GM18907 (cell line): ENCODE data around the gene ZNG1C.
"Not testable (repeated sequence)": the region's sequence is repeated elsewhere in the genome, so short reads cannot be mapped to it uniquely, and the experiment has no call there.

Experiments
- ATAC-seq: cut with Tn5 transposase; IDR thresholded peaks from one replicate; pipeline ENCODE4 v1.9.1; 2021; ENCODE audit warnings: mild to moderate bottlenecking, moderate library complexity; ENCODE audit not compliant: unreplicated experiment

The ZNG1C gene

DNA sequence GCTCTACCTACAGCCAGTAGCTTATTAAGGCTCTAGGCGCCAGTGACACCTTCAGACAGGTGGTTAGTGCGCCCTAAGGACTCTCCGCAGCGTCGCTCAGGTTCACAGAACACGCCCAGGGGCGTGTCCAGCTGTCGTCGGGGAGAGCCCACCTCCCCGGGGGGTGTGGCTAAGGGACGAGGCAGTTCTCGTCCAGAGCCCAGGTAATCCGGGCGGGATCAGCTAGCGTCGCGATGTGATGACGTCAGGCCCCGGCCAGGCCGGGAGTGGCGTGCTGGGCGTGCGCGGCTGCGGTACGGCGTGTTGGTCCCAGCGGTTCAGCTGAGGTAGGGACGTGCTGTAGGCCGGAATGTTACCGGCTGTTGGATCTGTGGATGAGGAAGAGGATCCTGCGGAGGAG lies at the start of gene ZNG1C:
TSS of gene ZNG1C (plus strand) at position 301 of the 400 bp plus-strand sequence. CDS start at position 350, 49 bp downstream.
- ATAC-seq: not testable (repeated sequence)

DNA sequence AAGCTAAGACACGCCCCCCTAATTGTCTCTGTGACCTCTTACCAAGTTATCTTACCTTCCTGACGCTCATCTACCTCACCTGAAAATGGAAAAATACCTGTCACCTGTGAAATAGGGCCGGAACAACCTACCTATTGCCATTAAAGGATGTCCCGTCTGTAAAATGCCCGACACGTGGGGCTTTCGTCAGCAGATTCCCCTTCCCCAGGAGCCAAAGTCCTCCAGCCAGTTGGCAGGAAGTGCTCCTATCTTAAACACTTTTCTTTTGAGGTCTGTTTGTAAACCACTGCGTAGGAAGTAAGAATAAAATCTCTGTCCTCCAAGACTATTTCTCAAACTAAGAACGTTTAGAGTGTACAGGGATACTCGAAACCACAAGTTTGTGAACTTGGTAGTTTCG lies 654 bp downstream of the ZNG1C start:
- ATAC-seq: not testable (repeated sequence)

DNA sequence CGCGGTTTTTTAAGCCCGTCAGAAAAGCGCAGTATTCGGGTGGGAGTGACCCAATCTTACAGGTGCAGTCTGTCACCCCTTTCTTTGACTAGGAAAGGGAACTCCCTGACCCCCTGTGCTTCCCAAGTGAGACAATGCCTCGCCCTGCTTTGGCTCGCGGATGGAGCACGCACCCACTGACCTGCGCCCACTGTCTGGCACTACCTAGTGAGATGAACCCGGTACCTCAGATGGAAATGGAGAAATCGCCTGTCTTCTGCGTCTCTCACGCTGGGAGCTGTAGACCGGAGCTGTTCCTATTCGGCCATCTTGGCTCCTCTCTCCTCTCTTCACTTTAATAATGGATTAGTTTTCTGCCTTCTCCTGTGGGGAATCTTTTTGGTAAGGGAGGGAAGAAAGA lies 39.3 kb downstream of the ZNG1C start:
- ATAC-seq: not testable (repeated sequence)

DNA sequence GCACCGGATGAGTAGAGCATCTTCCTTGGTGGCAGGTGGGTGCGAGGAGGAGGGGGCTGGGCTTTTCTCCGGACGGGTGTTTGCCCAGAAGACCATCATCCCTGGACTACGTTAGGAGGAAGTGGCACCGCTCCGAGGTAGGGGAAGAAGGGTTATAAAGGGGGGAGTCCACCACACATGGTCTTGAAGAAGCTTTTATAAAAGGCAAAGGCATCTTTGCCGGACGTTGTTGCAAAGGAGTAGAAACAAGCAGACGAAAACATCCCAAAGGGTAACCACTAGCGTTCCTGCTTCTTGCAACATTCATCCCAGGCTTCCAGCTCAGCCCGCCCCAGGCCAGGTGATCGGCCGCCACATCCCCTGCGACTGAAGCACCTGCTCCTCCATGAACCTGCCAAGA lies 60.8 kb downstream of the ZNG1C start, which contains the start of gene FOXD4L3:
TSS of gene FOXD4L3 (plus strand) at position 301 of the 400 bp plus-strand sequence. CDS start at position 386, 85 bp downstream.
- ATAC-seq: not testable (repeated sequence)

DNA sequence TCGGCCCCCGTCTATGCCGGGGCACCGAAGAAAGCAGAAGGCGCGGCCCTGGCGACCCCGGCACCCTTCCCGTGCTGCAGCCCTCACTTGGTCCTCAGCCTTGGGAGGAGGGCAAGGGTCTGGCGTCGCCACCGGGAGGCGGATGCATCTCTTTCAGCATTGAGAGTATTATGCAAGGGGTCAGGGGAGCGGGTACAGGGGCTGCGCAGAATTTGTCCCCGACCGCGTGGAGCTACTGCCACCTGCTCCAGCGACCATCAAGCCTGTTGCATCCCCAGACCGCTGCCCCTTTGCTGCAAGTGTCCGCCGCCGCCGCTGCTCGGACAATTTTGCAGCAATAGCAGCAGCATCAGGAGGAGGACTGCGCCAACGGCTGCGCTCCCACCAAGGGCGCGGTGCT lies 62.0 kb downstream of the ZNG1C start:
- ATAC-seq: not testable (repeated sequence)

DNA sequence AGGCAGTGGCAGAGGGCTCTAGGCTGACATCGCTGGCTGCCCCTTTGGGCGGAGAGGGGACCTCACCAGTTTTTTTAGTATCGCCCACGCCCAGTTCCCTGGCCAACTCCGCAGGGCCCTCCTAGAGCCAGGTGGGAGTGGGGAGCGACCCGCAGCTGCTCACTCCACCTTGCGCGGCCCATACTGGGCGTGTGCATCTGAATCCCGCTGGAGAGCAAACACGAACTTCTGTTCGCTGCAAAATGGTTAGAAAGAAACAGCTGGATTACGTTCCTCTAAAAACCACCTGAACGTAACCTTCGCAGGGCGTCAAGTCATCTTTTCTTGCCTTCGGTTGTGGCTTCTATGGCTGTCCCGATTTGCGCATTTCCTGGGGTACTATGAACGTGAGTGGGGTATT lies 62.4 kb downstream of the ZNG1C start:
- not testable (repeated sequence) for ATAC-seq

DNA sequence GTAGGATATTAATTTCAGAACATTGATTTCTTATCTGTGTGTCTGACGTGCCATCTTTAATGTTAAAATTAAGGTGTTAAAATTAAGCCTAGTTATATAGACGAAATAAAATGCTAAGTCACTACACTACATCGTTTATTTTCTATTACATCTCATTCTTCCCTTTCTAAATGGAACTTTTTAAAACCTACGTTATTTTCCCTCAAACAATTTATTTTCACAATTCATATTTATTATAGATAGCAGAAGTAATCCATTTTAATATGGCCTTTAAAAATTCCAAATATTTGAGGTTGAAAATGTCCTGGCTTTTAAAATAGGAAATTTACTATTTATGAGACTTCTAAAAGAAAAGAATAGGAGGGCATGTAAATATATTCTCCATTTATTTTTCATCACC lies 63.0 kb downstream of the ZNG1C start:
- not testable (repeated sequence) for ATAC-seq

DNA sequence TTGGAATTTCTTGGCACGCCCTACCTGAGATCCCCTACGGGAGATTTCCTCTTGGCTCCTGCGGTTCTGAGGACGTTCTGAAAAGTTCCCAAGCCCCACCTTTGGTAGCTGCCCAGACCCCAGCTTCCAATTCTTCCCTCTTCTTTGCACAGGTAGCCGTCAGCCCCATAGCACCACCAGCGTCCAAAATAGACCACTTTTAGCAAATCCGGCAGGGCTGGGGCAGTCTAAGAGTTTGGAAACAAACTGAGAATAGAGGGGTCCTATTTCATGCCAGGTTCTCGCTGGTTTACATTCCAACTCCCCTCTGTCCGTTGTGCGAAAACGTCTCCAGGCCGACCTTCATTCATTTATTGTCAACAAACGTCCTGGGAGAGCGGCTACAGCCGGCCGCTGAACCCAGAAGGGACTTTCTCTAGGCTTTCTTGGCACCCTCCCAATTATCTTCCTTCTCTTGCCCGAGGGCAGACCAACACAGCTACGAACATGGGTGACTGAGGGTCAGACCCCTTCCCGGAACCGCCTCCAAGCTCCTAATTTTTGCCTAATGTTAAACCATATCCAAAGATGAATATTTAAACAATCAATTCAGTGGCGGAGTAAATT lies 64.0 kb downstream of the ZNG1C start:
- ATAC-seq: not testable (repeated sequence)

DNA sequence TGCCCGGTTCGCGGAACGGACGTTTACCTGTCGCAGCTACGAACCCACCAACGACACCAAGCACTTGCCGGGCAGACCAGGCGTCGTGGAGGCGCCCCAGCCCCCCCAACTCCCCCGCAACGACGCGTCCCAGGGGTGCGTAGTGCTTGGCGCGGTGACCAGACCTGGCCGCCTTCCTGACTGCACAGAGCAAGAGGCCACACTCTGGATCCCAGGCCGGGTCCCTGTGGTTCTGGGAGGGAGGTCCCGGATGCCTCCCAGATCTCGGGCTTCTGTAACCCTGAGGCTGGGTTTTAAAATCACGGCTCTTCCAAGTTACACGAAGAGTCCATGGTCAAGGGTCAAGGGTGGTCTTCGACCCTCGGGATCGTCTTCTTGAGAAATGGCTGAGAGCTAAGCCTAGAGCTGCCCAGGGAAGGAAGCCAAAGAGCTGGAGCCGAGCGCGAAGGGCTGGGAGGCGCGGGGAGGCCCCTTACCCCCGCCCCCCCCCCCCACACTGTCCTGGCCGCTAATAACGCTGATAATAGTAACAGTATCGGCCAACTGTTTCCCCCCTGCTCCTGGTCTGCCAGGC lies 64.7 kb downstream of the ZNG1C start:
- ATAC-seq: not testable (repeated sequence)

DNA sequence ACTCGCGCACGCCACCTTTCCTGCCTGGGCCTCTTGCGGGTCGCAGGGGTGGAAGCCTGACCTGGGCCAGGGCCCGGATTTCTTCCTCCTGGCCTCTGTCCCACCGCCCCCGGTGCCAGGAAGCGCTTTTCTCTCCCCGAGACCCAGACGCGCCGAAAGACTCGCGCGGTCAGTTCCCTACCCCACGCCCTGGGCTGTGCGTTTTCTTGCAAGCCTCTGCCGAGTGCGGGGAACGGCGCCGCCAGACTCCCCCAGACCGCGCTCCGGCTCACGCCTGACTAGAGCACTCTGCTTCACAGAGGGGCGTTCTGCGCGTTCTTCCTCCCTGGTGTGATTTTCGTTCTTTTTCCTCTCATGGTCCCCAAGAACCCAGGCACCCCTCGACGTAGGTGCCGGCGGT lies 65.3 kb downstream of the ZNG1C start:
- ATAC-seq: not testable (repeated sequence)

DNA sequence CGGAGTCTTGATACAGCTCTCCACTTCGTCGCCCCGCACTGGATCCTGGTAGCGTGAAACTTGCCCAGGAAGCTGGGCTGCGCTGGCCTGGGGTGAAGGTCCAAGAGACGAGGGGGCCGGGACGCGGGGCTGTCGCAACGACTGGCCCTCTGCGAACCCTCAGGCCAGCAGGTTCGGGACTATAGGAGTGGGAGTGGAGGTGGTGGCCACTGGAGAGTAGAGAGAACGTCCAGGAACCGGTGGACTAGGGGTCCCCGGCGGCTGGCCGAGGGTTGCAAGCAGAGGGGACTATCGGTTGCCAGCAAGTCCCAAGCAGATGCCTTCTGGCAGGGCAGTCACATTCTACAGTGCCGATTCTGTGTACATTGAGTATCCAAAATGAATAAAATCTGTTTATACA lies 65.9 kb downstream of the ZNG1C start:
- not testable (repeated sequence) for ATAC-seq

DNA sequence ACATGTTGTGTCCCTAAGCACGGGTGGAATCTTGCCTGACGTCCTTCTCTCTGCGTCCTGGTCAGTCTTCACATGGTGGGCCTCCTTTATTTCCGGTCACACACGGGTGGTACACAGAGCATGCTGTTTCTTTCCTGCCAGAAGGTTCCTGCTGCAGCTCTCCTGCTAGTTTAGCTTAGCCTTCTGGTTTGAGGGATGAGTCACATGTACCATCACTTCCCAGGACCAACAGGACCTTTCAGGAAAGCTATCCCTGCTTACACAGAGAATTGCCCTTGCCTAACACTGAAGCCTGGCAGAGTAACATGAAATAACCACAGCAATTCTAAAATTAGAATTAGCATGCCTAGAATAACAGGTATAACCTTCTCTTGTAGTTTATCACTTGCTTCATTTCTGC lies 69.4 kb downstream of the ZNG1C start:
- not testable (repeated sequence) for ATAC-seq

DNA sequence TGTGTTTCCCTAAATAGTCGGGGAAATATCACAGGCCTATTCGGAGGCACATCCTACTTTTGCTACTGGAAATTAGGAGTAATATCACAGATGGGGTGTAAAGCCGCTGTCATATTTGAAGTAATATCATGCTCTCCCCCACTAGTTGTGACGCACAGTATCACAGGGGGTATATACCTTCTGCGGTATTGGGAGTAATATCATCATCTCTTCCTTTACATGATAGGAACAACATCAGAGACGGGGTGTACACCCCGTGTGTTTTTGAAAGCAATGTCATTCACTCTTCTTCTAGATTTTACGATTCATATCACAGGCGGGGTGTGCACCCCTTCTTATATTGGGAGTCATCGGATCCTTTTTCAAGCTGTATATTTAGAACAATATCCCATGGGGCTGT lies 76.4 kb downstream of the ZNG1C start:
- not testable (repeated sequence) for ATAC-seq

DNA sequence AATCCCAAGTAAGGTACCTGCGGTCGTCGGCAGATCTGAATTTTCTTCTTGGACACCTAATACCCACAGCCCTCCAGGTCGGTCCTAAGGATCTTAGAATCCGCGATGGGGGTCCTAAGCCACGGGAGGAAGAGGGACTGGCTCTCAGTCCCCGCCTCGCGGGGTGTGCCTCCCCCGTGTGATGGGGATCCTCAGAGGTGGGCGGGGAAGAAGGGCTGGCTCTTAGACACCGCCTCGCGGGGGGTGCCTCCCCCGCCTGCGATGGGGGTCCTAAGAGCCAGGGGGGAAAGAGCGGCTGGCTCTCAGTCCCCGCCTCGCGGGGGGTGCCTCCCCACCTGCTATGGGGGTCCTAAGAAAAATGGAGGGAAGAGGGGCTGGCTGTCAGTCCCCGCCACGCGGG lies 82.0 kb downstream of the ZNG1C start:
- not testable (repeated sequence) for ATAC-seq

DNA sequence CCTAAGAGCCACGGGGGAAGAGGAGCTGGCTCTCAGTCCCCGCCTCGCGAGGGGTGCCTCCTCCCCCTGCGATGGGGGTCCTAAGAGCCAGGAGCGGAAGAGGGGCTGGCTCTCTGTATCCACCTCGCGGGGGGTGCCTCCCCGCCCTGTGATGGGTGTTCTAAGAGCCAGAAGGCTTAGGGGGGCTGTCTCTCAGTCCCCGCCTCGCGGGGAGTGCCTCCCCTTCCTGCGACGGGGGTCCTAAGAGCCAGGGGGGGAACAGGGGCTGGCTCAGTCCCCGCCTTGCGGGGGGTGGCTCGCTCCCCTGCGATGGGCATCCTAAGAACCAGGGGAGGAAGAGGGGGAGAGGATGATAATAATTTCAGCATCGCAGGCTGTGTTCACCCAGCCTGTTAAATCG lies 82.7 kb downstream of the ZNG1C start:
- not testable (repeated sequence) for ATAC-seq

DNA sequence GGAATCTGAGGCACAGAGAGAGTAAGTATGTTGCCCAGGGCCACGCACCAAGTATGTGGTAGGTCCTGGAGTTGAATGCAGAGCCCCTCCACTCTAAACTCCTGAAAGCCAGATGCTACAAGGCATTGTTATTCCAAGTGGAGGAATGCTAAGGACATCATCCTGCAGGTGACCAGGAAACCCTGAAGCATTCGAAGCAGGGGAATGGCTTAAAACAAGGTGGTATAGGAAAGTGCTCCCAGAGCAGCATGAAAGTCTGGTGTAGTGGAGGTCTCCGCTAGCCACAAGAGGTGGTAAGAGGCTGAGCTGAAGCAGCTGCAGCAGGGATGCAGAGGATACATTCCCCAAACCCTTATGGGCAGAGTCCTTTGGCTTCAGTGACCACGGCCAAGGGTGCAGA lies 87.3 kb downstream of the ZNG1C start:
- not testable (repeated sequence) for ATAC-seq

DNA sequence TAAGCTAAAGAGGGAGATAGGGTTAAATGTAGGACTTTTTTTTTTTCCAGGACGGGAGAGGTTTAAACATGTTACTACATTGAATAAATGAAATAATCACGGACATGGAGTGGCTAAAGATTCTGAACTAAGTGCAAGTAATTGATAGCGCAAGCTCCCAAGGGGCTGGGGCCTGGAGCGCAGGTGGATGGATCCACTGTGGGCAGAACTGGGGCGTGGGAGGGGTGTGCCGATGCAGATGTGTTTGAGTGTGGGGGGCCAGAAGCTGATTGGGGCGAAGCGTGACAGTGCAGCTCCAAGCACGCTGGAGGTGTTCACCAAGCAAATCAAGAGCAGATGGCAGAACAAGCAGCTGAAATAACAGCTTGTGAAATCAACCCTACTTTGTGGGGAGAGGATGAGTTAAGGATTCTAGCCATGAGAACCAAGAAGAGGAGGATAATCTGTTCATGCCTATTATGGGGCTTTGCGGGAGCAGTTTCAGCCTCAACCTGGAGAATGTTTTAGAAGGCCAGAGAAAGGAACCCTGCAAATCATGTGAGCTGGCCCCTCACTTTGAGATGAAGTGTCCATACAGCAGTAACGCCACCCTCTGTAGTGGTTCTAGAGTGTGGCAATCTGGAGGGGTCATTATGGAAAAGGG lies 88.9 kb downstream of the ZNG1C start:
- ATAC-seq: not testable (repeated sequence)

DNA sequence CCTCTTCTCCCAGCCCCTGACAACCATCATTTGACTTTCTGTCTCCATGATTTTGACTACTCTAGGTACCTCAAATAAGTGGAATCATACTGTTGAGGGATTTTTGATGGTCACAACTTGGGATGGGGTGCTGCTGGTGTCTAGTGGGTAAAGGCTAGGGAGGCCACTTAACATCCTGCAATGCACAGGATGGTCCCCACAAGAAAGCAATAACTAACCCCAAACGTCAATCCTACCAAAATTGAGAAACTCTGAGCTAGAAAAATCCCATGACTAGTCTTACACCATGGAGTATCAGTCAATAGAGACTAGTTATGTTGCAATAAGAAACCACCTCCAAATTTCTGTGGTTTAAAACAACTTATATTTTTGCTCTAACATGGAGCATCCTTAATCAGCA lies 90.3 kb downstream of the ZNG1C start:
- ATAC-seq: not testable (repeated sequence)

DNA sequence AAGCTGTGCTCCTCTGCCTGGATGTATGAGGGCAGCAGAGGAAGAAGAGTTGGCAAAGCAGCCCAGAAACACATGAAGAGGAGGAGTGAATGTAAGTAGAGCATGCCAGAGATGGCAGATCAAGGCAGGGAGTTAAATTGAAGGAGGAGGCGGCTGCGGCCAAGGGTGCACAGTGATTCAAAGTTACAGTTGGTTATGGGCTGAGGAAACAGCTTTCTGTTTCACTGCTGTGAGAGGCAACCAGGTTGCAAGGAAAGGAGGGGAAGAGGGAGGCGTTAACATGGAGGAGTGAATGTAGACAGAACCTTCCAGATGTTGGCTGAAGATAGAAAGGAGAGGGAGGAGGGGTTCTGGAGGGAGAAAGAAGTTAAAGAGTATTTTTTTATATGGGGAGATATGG lies 94.2 kb downstream of the ZNG1C start:
- not testable (repeated sequence) for ATAC-seq

DNA sequence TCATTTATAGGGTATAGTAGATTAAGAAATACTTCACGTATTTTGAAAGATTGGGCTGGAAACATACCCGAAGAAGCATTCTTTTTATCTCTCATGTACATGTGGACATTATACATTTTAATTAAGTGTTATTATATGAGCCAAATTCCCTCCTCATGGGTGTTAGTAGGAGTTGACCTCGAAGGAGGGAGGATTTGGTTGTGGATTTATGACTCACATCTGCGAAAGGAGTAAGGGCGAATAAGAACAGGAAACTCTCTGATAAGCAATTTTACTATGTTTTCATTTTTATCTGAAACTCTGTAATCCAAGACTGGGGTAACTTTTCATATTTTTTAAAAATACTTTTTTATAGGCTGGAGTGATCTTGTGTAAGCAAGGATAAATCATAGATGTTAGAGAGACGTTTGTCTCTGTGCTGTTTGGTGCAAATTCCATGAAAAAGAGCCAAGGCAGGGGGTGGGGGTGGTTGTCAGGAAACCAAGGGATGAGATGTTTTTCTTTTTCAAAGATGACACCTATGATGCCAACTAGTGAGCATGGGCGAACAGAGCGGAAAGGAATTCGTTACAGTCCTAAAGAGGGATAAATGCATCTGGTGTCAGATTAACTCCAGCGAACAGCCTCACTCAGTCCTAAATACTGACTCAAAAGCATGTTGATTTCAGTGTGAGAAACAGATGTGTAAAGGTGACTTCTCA lies 95.0 kb downstream of the ZNG1C start:
- not testable (repeated sequence) for ATAC-seq

DNA sequence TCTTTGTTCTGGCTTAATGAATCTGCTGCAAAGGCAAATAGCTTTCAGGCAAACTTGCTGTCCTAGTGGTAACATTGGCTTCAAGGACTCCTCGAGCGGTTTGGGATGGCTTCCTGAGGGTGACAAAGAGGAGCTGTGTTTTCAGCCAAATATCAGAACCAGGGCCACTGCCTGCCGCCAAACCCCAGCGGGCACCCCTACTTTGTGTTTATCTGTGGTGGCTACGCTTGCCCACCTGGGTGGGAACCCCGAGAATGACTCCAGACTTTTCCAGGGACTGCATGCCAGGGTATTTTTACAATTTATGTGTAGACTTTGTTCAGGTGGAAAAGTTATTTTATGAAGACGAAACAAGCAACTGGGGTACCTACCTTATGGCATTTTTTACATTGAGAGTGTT lies 96.2 kb downstream of the ZNG1C start:
- not testable (repeated sequence) for ATAC-seq
